Tibial nerve (tissue), 4 donors: ENCODE results near the gene PGK1. TPM values are rescaled to one million over a fixed set of nuclear protein-coding genes. Genes with fewer than 3 reads are reported as not detected.
"Not testable (repeated sequence)": the region's sequence is repeated elsewhere in the genome, so short reads cannot be mapped to it uniquely, and the experiment has no call there.

Source experiments
- DNase-seq, 2 donors: peaks; one replicate each; pipeline ENCODE4 v3.0.0-alpha.2; 2019; ENCODE audit warnings: low spot score in 2 of 2
- H3K27ac ChIP-seq, 4 donors: fragments of 200-600 bp; sonication (generic) in 3 of 4; one replicate each; pipeline ENCODE4 v1.5.1; 2017 to 2019; ENCODE audit warnings: mild to moderate bottlenecking in 1 of 4
- H3K27me3 ChIP-seq, 2 donors: fragments of 200-600 bp; sonication (generic) in 1 of 2; one replicate each; pipeline versions ENCODE4 v1.5.1 to v1.6.0; 2017 to 2019
- H3K36me3 ChIP-seq, 3 donors: fragments of 200-600 bp; sonication (generic); one replicate each; pipeline ENCODE4 v1.5.1; 2018 to 2019
- H3K4me1 ChIP-seq, 4 donors: fragments of 200-600 bp; sonication (generic) in 3 of 4; one replicate each; pipeline ENCODE4 v1.5.1; 2017 to 2019
- H3K4me3 ChIP-seq, 4 donors: fragments of 200-600 bp; sonication (generic) in 3 of 4; one replicate each; pipeline ENCODE4 v1.5.1; 2017 to 2019; ENCODE audit warnings: mild to moderate bottlenecking in 1 of 4, moderate library complexity in 1 of 4
- H3K9me3 ChIP-seq, 4 donors: fragments of 200-600 bp; sonication (generic) in 3 of 4; one replicate each; pipeline ENCODE4 v1.5.1; 2017 to 2019
- CTCF ChIP-seq, 5 experiments: fragments of 200-600 bp in 3 of 5; fragments of 450-650 bp in 2 of 5; sonication (generic) in 3 of 5; IDR thresholded peaks; one replicate each; pipeline ENCODE4 v1.5.1; 2016 to 2019; ENCODE audit warnings: antibody characterized with exemption in 5 of 5, mild to moderate bottlenecking in 3 of 5, moderate library complexity in 2 of 5
- EP300 ChIP-seq, 2 donors: sonication (generic); formaldehyde crosslinking; IDR thresholded peaks; one replicate each; pipeline ENCODE4 v1.6.1; 2017; ENCODE audit warnings: antibody characterized with exemption in 2 of 2, mild to moderate bottlenecking in 1 of 2
- POLR2A ChIP-seq, 2 donors: fragments of 450-650 bp; IDR thresholded peaks; one replicate each; pipeline ENCODE4 v1.6.1; 2017; ENCODE audit warnings: antibody characterized with exemption in 2 of 2, mild to moderate bottlenecking in 2 of 2, moderate library complexity in 2 of 2
- WGBS, 2 donors: methylation state at CpG; one replicate each; pipeline ENCODE4 v1.1.5; 2018; 5-methylcytosine and 5-hydroxymethylcytosine counted together
- total RNA-seq, 4 donors: library from RNA; depleted of rRNA; stranded (reverse); fragments of >200 nt; gene quantifications; one replicate each; pipeline ENCODE4 v1.1.0, GENCODE V29; 2016

The PGK1 gene
- total RNA-seq, 4 donors from 2014 or later, result 103 to 183 (median 152) TPM

DNA sequence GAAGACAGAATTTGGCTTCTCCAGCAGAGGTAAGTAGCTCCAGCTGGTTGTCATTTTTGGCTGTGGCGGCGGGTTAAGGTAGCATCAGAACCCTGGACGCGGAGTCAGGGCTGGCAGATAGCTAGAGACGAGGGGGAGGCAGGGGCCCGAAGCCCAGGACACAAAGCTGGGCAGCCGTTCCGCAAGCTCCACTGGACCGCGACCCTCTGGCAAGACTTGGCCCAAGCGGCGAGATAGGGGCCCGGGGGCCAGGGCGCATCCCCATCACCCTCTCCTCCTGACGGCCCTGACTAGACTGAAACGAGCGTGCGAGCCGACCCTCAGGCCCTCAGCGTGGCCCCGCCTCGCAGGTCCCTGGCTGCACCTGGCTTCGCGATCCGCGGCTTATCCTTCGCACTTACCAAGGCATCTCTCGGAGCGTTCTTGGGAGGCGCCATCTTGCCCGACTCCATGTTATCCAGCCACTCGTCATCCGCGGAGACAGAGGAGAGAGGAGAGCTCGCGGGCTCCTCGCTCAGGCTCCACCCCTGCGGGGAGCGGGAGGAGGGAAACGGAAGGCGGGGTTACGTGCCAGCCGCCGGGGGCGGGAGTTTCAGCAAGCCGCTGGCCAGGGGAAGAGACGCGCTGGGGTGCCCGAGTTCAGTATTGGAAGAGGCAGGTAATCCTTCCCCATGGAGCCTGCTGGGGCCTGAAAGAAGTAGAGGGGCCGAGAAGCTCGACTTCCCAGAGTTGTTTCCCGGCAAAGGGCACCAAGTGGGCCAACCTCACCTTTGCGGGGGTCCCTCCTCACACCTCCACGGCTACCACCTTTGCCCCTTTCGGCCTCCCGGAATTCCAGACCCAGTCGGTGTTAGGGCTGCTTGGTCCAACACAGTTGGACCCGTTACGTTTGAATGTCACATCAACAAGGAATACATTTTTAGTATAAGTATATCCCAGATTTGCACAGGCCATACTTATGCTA lies 35.4 kb downstream of the PGK1 start, which contains the start of gene TAF9B:
Gene TAF9B (minus strand): TSS at position 491 of the 964 bp plus-strand sequence. CDS start 39 bp downstream, at position 452.
- 12 to 33% methylated on average over 10 to 48 of the region's 59 CpGs for whole genome bisulfite sequencing, 2 donors
- peak within 1 kb of the TSS; percentile 44 to 83 (median 58) for H3K4me3 ChIP-seq
- no peaks in the 10 kb centered on the region for H3K9me3 ChIP-seq
- peak within 1 kb of the TSS; percentile 70 to 93 (median 84) for H3K27ac ChIP-seq
- peaks cover 0 to 6% (median 0%) of the 10 kb centered on the region in 3 donors for H3K36me3 ChIP-seq
- TF ChIP-seq CTCF (IDR thresholded peaks at IDR 0.05) (no peak), POLR2A (IDR thresholded peaks at IDR 0.05) (peak in 1 of 2 donors; percentile 46), EP300 (IDR thresholded peaks at IDR 0.05) (peak in 1 of 2 donors; percentile 80)
- peaks cover 0 to 4% (median 0%) of the 10 kb centered on the region in 4 donors for H3K4me1 ChIP-seq
- peak; percentile 47 to 66 for DNase-seq
- H3K27me3 ChIP-seq, result no peaks in the 10 kb centered on the region

DNA sequence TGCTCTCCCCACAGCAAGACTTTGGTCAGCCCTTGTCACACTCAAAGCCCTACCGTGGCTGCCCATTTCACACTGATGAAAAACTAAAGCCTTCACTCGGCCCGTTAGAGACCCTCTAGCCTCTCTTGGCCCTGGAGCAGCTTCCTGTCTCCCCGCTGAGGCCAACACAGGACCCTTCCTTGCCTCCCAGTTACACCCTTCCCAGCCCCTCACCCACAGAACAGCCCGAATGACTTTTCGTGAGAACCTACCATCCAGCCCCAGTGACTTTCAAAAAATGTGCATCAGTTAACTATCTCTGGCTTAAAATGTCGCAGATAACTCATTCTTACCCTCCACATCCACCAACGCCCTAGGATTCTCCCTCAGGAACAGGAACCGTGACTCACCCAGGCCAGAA lies 36.2 kb downstream of the PGK1 start:
- no peak for DNase-seq
- peak overlapping the region in 1 of 4 donors; percentile 83 for H3K4me3 ChIP-seq
- no peak for TF ChIP-seq EP300 (IDR thresholded peaks at IDR 0.05)

GRCh38 chrX:78147002-78147540 lies 43.0 kb downstream of the PGK1 start:
- 82 to 88% methylated on average over 5 of the region's 5 CpGs for WGBS, 2 donors
- not testable (repeated sequence) for DNase-seq, H3K4me1 ChIP-seq, H3K36me3 ChIP-seq, H3K27ac ChIP-seq, H3K27me3 ChIP-seq, H3K4me3 ChIP-seq
- peaks cover 0 to 14% (median 5%) of the 10 kb centered on the region in 4 donors for H3K9me3 ChIP-seq

More for the DNA sequence above, 36.2 kb downstream of the PGK1 start:
- H3K4me1 ChIP-seq, result peaks cover 0 to 4% (median 0%) of the 10 kb centered on the region in 4 donors
- H3K9me3 ChIP-seq, result no peaks in the 10 kb centered on the region
- WGBS, 2 donors, result 84 to 95% methylated on average over 9 of the region's 9 CpGs
- peaks cover 0 to 3% (median 0%) of the 10 kb centered on the region in 3 donors for H3K36me3 ChIP-seq
- H3K27me3 ChIP-seq, result no peaks in the 10 kb centered on the region
- no peak overlapping the region for H3K27ac ChIP-seq

GRCh38 chrX:78157373-78157772 lies 53.3 kb downstream of the PGK1 start:
- WGBS, 2 donors, result 80% methylated on average over 2 of the region's 2 CpGs; no CpG with 5 or more reads in 1 of the 2 donors
- H3K36me3 ChIP-seq, H3K4me3 ChIP-seq, H3K27ac ChIP-seq, DNase-seq, H3K9me3 ChIP-seq, H3K4me1 ChIP-seq, H3K27me3 ChIP-seq: not testable (repeated sequence)

DNA sequence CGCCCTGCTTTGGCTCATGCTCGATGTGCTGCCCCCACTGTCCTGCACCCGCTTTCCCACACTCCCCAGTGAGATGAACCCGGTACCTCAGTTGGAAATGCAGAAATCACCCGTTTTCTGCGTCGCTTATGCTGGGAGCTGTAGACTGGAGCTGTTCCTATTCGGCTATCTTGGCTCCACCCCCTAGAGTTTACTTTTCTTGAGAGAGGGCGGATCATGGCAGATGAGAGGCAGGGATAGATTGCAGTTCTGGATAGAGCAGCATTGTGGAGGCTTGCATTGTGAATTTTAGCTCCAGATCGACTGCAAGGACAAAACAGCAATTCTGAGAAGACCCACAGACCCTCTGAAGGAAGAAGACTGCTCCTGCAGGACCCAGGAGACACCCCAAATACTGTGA lies 53.8 kb downstream of the PGK1 start:
- H3K27ac ChIP-seq, H3K36me3 ChIP-seq, H3K27me3 ChIP-seq, DNase-seq, H3K4me3 ChIP-seq, H3K4me1 ChIP-seq, H3K9me3 ChIP-seq: not testable (repeated sequence)
- 76 to 81% methylated on average over 10 of the region's 10 CpGs for WGBS, 2 donors

DNA sequence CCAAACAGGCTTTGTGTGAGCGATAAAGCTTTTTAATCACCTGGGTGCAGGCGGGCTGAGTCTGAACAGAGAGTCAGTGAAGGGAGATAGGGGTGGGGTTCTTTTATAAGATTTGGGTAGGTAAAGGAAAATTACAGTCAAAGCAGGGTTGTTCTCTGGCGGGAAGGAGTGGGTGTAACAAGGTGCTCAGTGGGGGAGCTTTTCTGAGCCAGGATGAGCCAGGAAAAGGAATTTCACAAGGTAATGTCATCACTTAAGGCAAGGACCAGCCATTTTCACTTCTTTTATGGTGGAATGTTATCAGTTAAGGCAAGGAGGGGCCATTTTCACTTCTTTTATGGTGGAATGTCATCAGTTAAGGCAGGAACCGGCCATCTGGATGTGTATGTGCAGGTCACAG lies 56.7 kb downstream of the PGK1 start:
- H3K27ac ChIP-seq, H3K27me3 ChIP-seq: not testable (repeated sequence)
- WGBS, 2 donors, result 65 to 67% methylated on average over 4 of the region's 4 CpGs

DNA sequence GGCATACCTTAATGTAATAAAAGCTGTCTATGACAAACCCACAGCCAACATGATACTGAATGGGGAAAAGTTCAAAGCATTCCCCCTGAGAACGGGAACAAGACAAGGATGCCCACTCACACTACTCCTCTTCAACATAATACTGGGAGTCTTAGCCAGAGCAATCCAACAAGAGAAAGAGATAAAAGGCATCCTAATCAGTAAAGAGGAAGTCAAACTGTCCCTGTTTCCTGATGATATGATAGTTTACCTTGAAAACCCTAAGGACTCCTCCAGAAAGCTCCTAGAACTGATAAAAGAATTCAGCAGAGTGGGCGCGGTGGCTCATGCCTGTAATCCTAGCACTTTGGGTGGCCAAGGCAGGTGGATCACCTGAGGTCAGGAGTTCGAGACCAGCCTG lies 59.1 kb downstream of the PGK1 start:
- H3K4me1 ChIP-seq, H3K36me3 ChIP-seq, H3K9me3 ChIP-seq, H3K27me3 ChIP-seq, DNase-seq, H3K4me3 ChIP-seq, H3K27ac ChIP-seq: not testable (repeated sequence)
- WGBS, 2 donors, result 78 to 81% methylated on average over 4 of the region's 4 CpGs

More for the DNA sequence above, 56.7 kb downstream of the PGK1 start:
- DNase-seq, H3K4me1 ChIP-seq, H3K9me3 ChIP-seq, H3K4me3 ChIP-seq, H3K36me3 ChIP-seq: not testable (repeated sequence)

DNA sequence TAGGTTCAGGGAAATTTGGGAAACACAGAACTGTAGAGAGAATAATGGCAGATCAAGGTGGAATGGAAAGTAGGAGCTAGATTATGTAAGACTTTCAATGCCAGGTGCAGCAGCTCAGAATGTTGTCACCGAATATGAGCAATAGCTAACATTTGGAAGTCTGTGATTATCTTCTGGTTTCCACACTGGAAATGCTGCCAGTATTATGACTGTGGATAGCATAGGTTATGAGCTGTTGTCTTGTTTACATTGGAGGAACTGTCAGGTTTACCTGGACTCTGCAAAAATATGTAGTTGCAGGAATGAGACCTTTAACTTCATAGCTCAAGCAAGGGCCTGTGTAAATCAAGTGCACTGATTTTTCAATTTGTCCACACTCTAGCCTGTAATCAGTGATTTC lies 61.4 kb downstream of the PGK1 start:
- H3K27ac ChIP-seq, result no peak overlapping the region
- no peaks in the 10 kb centered on the region for H3K36me3 ChIP-seq
- no peak for DNase-seq
- peaks cover 0 to 4% of the 10 kb centered on the region in 2 donors for H3K27me3 ChIP-seq
- H3K9me3 ChIP-seq, result no peaks in the 10 kb centered on the region
- WGBS, 2 donors, result 77 to 100% methylated on average over 1 of the region's 1 CpG
- H3K4me1 ChIP-seq, result no peaks in the 10 kb centered on the region
- TF ChIP-seq POLR2A (IDR thresholded peaks at IDR 0.05) (no peak), EP300 (IDR thresholded peaks at IDR 0.05) (no peak), CTCF (IDR thresholded peaks at IDR 0.05) (no peak)
- H3K4me3 ChIP-seq, result no peak overlapping the region
